ENCODE data around the gene TRHDE. TPM values are rescaled to one million over a fixed set of nuclear protein-coding genes. Genes with fewer than 3 reads are reported as not detected.

Gene TRHDE
- total and polyA plus RNA-seq, 2 of the 13 experiments (the other 11 are each of a cell fraction or from before 2014, with no cell fraction given), result not detected

DNA sequence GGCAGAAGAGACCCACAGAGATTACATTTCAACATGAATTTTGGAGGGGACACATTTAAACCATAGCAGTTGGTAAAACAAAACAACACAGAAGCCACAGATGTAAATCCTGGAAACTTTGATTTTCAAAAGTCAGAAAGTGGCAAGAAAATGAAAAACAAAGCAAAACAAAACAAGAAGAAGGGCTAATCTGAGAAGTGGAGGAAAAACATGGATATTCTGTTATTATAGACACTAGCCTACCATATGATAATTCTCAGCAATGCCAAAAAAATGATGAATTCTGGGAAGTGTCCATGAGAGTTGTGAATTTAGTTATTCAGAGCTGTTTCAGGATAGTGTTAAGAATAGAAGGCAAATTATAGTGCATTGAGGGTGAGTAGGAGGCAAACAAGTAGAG, 192.3 kb downstream of the TRHDE start:
- Histone ChIP-seq H3K4me1 (ENCODE audit: insufficient read depth, low read length) (no peaks in the 10 kb centered on the region), H3K4me3 (replicated peaks in 1 of 3; ENCODE audit: insufficient read depth in 1 of 3, low read depth in 2 of 3, low read length in 3 of 3) (no peak overlapping the region), H3K27ac (ENCODE audit: extremely low read length, insufficient read depth, low read length) (no peak overlapping the region), H4K20me1 (ENCODE audit: insufficient read depth, low read length) (no peaks in the 10 kb centered on the region), H3K9me3 (ENCODE audit: low read length) (no peaks in the 10 kb centered on the region), H3K36me3 (replicated peaks in 1 of 2; ENCODE audit: control insufficient read depth in 1 of 2, insufficient read depth in 2 of 2, low read length in 2 of 2) (no peaks in the 10 kb centered on the region), H3K9ac (ENCODE audit: insufficient read depth, low read depth, low read length) (no peak overlapping the region), H3K4me2 (ENCODE audit: low read depth, low read length) (no peak overlapping the region), H3K27me3 (ENCODE audit: control insufficient read depth in 1 of 2, insufficient read depth in 2 of 2, low read length in 2 of 2) (no peaks in the 10 kb centered on the region), H2AFZ (ENCODE audit: low read length) (no peak overlapping the region), H3K79me2 (ENCODE audit: insufficient read depth, low read length) (no peaks in the 10 kb centered on the region)
- BruUV-seq (replicated peaks), result no TSS peak
- FAIRE-seq, result no peak
- TF ChIP-seq RFX1 (IDR thresholded peaks at IDR 0.05), result no peak
- no peak for TF ChIP-seq GRHL1 (CRISPR knock-in tag; conservative IDR thresholded peaks at IDR 0.05)
- TF ChIP-seq ZNF670 (CRISPR knock-in tag; IDR thresholded peaks at IDR 0.05; ENCODE audit: borderline replicate concordance), result no peak
- TF ChIP-seq TCF7L2 (IDR thresholded peaks at IDR 0.05; ENCODE audit: low read depth, low read length), result no peak
- no peak for TF ChIP-seq ZNF34 (CRISPR knock-in tag; IDR thresholded peaks at IDR 0.05; ENCODE audit: borderline replicate concordance)
- TF ChIP-seq, protein P1, sequence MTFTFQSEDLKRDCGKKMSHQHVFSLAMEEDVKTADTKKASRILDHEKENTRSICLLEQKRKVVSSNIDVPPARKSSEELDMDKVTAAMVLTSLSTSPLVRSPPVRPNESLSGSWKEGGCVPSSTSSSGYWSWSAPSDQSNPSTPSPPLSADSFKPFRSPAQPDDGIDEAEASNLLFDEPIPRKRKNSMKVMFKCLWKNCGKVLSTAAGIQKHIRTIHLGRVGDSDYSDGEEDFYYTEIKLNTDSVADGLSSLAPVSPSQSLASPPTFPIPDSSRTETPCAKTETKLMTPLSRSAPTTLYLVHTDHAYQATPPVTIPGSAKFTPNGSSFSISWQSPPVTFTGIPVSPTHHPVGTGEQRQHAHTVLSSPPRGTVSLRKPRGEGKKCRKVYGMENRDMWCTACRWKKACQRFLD (CRISPR knock-in tag; IDR thresholded peaks at IDR 0.05; ENCODE audit: borderline replicate concordance), result no peak
- TF ChIP-seq, protein P2, sequence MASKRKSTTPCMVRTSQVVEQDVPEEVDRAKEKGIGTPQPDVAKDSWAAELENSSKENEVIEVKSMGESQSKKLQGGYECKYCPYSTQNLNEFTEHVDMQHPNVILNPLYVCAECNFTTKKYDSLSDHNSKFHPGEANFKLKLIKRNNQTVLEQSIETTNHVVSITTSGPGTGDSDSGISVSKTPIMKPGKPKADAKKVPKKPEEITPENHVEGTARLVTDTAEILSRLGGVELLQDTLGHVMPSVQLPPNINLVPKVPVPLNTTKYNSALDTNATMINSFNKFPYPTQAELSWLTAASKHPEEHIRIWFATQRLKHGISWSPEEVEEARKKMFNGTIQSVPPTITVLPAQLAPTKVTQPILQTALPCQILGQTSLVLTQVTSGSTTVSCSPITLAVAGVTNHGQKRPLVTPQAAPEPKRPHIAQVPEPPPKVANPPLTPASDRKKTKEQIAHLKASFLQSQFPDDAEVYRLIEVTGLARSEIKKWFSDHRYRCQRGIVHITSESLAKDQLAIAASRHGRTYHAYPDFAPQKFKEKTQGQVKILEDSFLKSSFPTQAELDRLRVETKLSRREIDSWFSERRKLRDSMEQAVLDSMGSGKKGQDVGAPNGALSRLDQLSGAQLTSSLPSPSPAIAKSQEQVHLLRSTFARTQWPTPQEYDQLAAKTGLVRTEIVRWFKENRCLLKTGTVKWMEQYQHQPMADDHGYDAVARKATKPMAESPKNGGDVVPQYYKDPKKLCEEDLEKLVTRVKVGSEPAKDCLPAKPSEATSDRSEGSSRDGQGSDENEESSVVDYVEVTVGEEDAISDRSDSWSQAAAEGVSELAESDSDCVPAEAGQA (IDR thresholded peaks at IDR 0.05; ENCODE audit: low read depth), result no peak
- TF ChIP-seq, protein P2 (CRISPR knock-in tag; IDR thresholded peaks at IDR 0.05; ENCODE audit: borderline replicate concordance), result no peak
- no peak for TF ChIP-seq EZH2 (conservative IDR thresholded peaks at IDR 0.05; ENCODE audit: low read depth, low read length)
- no peak for TF ChIP-seq SNAPC5 (CRISPR knock-in tag; IDR thresholded peaks at IDR 0.05; ENCODE audit: borderline replicate concordance)
- no peak for TF ChIP-seq CHCHD3 (CRISPR knock-in tag; IDR thresholded peaks at IDR 0.05)
- TF ChIP-seq POGZ (CRISPR knock-in tag; IDR thresholded peaks at IDR 0.05), result no peak
- TF ChIP-seq ZFP36L1 (CRISPR knock-in tag; IDR thresholded peaks at IDR 0.05), result no peak
- TF ChIP-seq, protein P3, sequence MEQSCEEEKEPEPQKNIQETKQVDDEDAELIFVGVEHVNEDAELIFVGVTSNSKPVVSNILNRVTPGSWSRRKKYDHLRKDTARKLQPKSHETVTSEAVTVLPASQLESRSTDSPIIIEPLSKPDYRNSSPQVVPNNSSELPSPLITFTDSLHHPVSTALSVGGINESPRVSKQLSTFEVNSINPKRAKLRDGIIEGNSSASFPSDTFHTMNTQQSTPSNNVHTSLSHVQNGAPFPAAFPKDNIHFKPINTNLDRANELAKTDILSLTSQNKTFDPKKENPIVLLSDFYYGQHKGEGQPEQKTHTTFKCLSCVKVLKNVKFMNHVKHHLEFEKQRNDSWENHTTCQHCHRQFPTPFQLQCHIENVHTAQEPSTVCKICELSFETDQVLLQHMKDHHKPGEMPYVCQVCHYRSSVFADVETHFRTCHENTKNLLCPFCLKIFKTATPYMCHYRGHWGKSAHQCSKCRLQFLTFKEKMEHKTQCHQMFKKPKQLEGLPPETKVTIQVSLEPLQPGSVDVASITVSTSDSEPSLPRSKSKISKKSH (CRISPR knock-in tag; IDR thresholded peaks at IDR 0.05; ENCODE audit: borderline replicate concordance), result no peak
- no peak for TF ChIP-seq MXD4 (CRISPR knock-in tag; IDR thresholded peaks at IDR 0.05)
- no peak for ATAC-seq
- POLR2A ChIA-PET, result no interaction called here
- CTCF ChIA-PET (ENCODE audit: low intra/inter-chr PET ratio, low total read pairs), result no interaction called here
- no peak for DNase-seq (ENCODE audit: low spot score)
- intact Hi-C loops (cut with micrococcal nuclease; ENCODE audit: unreplicated experiment), result no loop called here
- in situ Hi-C loops (cut with HindIII; ENCODE audit: extremely low pct_ligation_motif_present, low pct_unique_long_range_greater_than_20kb), result no loop called here
